ENCODE results near the gene EVX1.

The EVX1 gene

GRCh38 chr7:27240015-27240731 lies 2.4 kb upstream of the EVX1 start:
- peak overlapping the region; percentile 3; the same call in 1 of the 2 replicates for H3K4me3 ChIP-seq (ENCODE audit: low read length)
- no peak overlapping the region for H3K27ac ChIP-seq (ENCODE audit: low read depth, low read length)
- peaks cover 100% of the 10 kb centered on the region for H3K27me3 ChIP-seq (ENCODE audit: insufficient read depth, low read length)
- WGBS, result 1% methylated on average over 18 of the region's 18 CpGs
- no peak overlapping the region for H3K9ac ChIP-seq (ENCODE audit: low read depth, low read length)
- no peaks in the 10 kb centered on the region for H3K9me3 ChIP-seq (ENCODE audit: insufficient read depth, low read depth, low read length)
- no peaks in the 10 kb centered on the region for H3K36me3 ChIP-seq (ENCODE audit: insufficient read depth, low read length)
- peaks cover 42% of the 10 kb centered on the region for H3K4me1 ChIP-seq (ENCODE audit: insufficient read depth, low read length)

- H3K9me3 ChIP-seq (ENCODE audit: insufficient read depth, low read depth, low read length), result no peaks in the 10 kb centered on the region
- 4% methylated on average over 16 of the region's 17 CpGs for WGBS
- H3K27me3 ChIP-seq (ENCODE audit: insufficient read depth, low read length), result peaks cover 100% of the 10 kb centered on the region
- H3K4me1 ChIP-seq (ENCODE audit: insufficient read depth, low read length), result peaks cover 40% of the 10 kb centered on the region
- peak overlapping the region; percentile 25; the same call in 1 of the 2 replicates for H3K4me3 ChIP-seq (ENCODE audit: low read length)
- H3K27ac ChIP-seq (ENCODE audit: low read depth, low read length), result no peak overlapping the region
- no peaks in the 10 kb centered on the region for H3K36me3 ChIP-seq (ENCODE audit: insufficient read depth, low read length)
- H3K9ac ChIP-seq (ENCODE audit: low read depth, low read length), result no peak overlapping the region
Measured at GRCh38 chr7:27241189-27242056, 1.2 kb upstream of the EVX1 start.

- Histone ChIP-seq H3K27ac (ENCODE audit: low read depth, low read length) (no peak overlapping the region), H3K9me3 (ENCODE audit: insufficient read depth, low read depth, low read length) (no peaks in the 10 kb centered on the region), H3K4me1 (ENCODE audit: insufficient read depth, low read length) (peaks cover 40% of the 10 kb centered on the region), H3K27me3 (ENCODE audit: insufficient read depth, low read length) (peaks cover 100% of the 10 kb centered on the region), H3K36me3 (ENCODE audit: insufficient read depth, low read length) (no peaks in the 10 kb centered on the region), H3K4me3 (ENCODE audit: low read length) (peak overlapping the region; percentile 36; the same call in 1 of the 2 replicates), H3K9ac (ENCODE audit: low read depth, low read length) (no peak overlapping the region)
- WGBS, result 1% methylated on average over 14 of the region's 14 CpGs
Measured at GRCh38 chr7:27242154-27242553, 448 bp upstream of the EVX1 start.

- Histone ChIP-seq H3K9me3 (ENCODE audit: insufficient read depth, low read depth, low read length) (no peaks in the 10 kb centered on the region), H3K4me1 (ENCODE audit: insufficient read depth, low read length) (peaks cover 40% of the 10 kb centered on the region), H3K36me3 (ENCODE audit: insufficient read depth, low read length) (no peaks in the 10 kb centered on the region), H3K27ac (ENCODE audit: low read depth, low read length) (no peak overlapping the region), H3K27me3 (ENCODE audit: insufficient read depth, low read length) (peaks cover 100% of the 10 kb centered on the region), H3K9ac (ENCODE audit: low read depth, low read length) (no peak overlapping the region), H3K4me3 (ENCODE audit: low read length) (peak overlapping the region; percentile 36)
- 1% methylated on average over 43 of the region's 43 CpGs for WGBS
Measured at GRCh38 chr7:27243340-27244163, 950 bp downstream of the EVX1 start.

GRCh38 chr7:27244488-27245123 lies 2.0 kb downstream of the EVX1 start:
- no peak overlapping the region for H3K27ac ChIP-seq (ENCODE audit: low read depth, low read length)
- peaks cover 100% of the 10 kb centered on the region for H3K27me3 ChIP-seq (ENCODE audit: insufficient read depth, low read length)
- 6% methylated on average over 18 of the region's 18 CpGs for WGBS
- no peaks in the 10 kb centered on the region for H3K36me3 ChIP-seq (ENCODE audit: insufficient read depth, low read length)
- H3K9ac ChIP-seq (ENCODE audit: low read depth, low read length), result no peak overlapping the region
- H3K4me3 ChIP-seq (ENCODE audit: low read length), result no peak overlapping the region
- peaks cover 40% of the 10 kb centered on the region for H3K4me1 ChIP-seq (ENCODE audit: insufficient read depth, low read length)
- no peaks in the 10 kb centered on the region for H3K9me3 ChIP-seq (ENCODE audit: insufficient read depth, low read depth, low read length)

- 4% methylated on average over 33 of the region's 37 CpGs for WGBS
- Histone ChIP-seq H3K27me3 (ENCODE audit: insufficient read depth, low read length) (peaks cover 100% of the 10 kb centered on the region), H3K27ac (ENCODE audit: low read depth, low read length) (no peak overlapping the region), H3K4me1 (ENCODE audit: insufficient read depth, low read length) (peaks cover 34% of the 10 kb centered on the region), H3K4me3 (ENCODE audit: low read length) (peak overlapping the region; percentile 23), H3K9ac (ENCODE audit: low read depth, low read length) (no peak overlapping the region), H3K9me3 (ENCODE audit: insufficient read depth, low read depth, low read length) (no peaks in the 10 kb centered on the region), H3K36me3 (ENCODE audit: insufficient read depth, low read length) (no peaks in the 10 kb centered on the region)
Measured at GRCh38 chr7:27245124-27245797, 2.7 kb downstream of the EVX1 start.

GRCh38 chr7:27245798-27246691 lies 3.4 kb downstream of the EVX1 start:
- no peaks in the 10 kb centered on the region for H3K9me3 ChIP-seq (ENCODE audit: insufficient read depth, low read depth, low read length)
- 5% methylated on average over 90 of the region's 90 CpGs for WGBS
- peaks cover 31% of the 10 kb centered on the region for H3K4me1 ChIP-seq (ENCODE audit: insufficient read depth, low read length)
- no peak overlapping the region for H3K27ac ChIP-seq (ENCODE audit: low read depth, low read length)
- no peaks in the 10 kb centered on the region for H3K36me3 ChIP-seq (ENCODE audit: insufficient read depth, low read length)
- peaks cover 100% of the 10 kb centered on the region for H3K27me3 ChIP-seq (ENCODE audit: insufficient read depth, low read length)
- no peak overlapping the region for H3K9ac ChIP-seq (ENCODE audit: low read depth, low read length)
- peak overlapping the region; percentile 23 for H3K4me3 ChIP-seq (ENCODE audit: low read length)

- Histone ChIP-seq H3K4me1 (ENCODE audit: insufficient read depth, low read length) (peaks cover 25% of the 10 kb centered on the region), H3K36me3 (ENCODE audit: insufficient read depth, low read length) (no peaks in the 10 kb centered on the region), H3K9me3 (ENCODE audit: insufficient read depth, low read depth, low read length) (no peaks in the 10 kb centered on the region), H3K27ac (ENCODE audit: low read depth, low read length) (no peak overlapping the region), H3K4me3 (ENCODE audit: low read length) (no peak overlapping the region), H3K27me3 (ENCODE audit: insufficient read depth, low read length) (peaks cover 100% of the 10 kb centered on the region), H3K9ac (ENCODE audit: low read depth, low read length) (no peak overlapping the region)
- 14% methylated on average over 7 of the region's 7 CpGs for WGBS
Measured at GRCh38 chr7:27247000-27247399, 4.4 kb downstream of the EVX1 start.

GRCh38 chr7:27247452-27248426 lies 5.1 kb downstream of the EVX1 start:
- Histone ChIP-seq H3K9ac (ENCODE audit: low read depth, low read length) (no peak overlapping the region), H3K27me3 (ENCODE audit: insufficient read depth, low read length) (peaks cover 100% of the 10 kb centered on the region), H3K4me3 (ENCODE audit: low read length) (no peak overlapping the region), H3K9me3 (ENCODE audit: insufficient read depth, low read depth, low read length) (no peaks in the 10 kb centered on the region), H3K27ac (ENCODE audit: low read depth, low read length) (no peak overlapping the region), H3K36me3 (ENCODE audit: insufficient read depth, low read length) (no peaks in the 10 kb centered on the region), H3K4me1 (ENCODE audit: insufficient read depth, low read length) (peaks cover 25% of the 10 kb centered on the region)
- 45% methylated on average over 4 of the region's 4 CpGs for WGBS

Data from HUES64 (cell line).